D721Med (cell line): ENCODE measurements around the gene TSPEAR.

Source experiments
- DNase-seq: peaks from one replicate; pipeline ENCODE4 v3.0.0; 2011; ENCODE audit warnings: low spot score; ENCODE audit not compliant: insufficient read length
- FAIRE-seq: peaks from 2 replicates; lab custom pipeline; 2011; peaks lifted over from hg19 to GRCh38; lab: Jason Lieb, UNC
- CTCF ChIP-seq: IDR thresholded peaks from 2 replicates; pipeline ENCODE4 v1.5.1; 2012; ENCODE audit warnings: mild to moderate bottlenecking, control low read depth; ENCODE audit not compliant: insufficient read depth; ENCODE audit errors: missing control alignments

The TSPEAR gene

GRCh38 chr21:44517175-44517899 is 194.0 kb downstream of the TSPEAR start:
- TF ChIP-seq CTCF: no peak
- no peak for DNase-seq
- FAIRE-seq: no peak

- DNase-seq (no peak), FAIRE-seq (no peak)
- TF ChIP-seq CTCF: no peak
Observed at GRCh38 chr21:44516828-44517174, 194.6 kb downstream of the TSPEAR start.

- TF ChIP-seq CTCF: no peak
- FAIRE-seq (no peak), DNase-seq (no peak)
Observed at GRCh38 chr21:44516342-44516741, 195.0 kb downstream of the TSPEAR start.

GRCh38 chr21:44515359-44516165 is 195.8 kb downstream of the TSPEAR start:
- no peak for FAIRE-seq

GRCh38 chr21:44514746-44515358 is 196.5 kb downstream of the TSPEAR start:
- no peak for TF ChIP-seq CTCF
- FAIRE-seq: no peak

More at GRCh38 chr21:44515359-44516165, 195.8 kb downstream of the TSPEAR start:
- DNase-seq: no peak
- TF ChIP-seq CTCF: no peak

GRCh38 chr21:44514218-44514520 is 197.2 kb downstream of the TSPEAR start:
- FAIRE-seq: no peak
- DNase-seq: no peak
- no peak for TF ChIP-seq CTCF

More at GRCh38 chr21:44514746-44515358, 196.5 kb downstream of the TSPEAR start:
- no peak for DNase-seq
